PC-3 (cell line): ENCODE measurements around the gene MAGEF1.

Experiments
- EZH2 ChIP-seq: fragments of 300-600 bp; sonication (generic); IDR thresholded peaks from one replicate; pipeline ENCODE4 v1.6.1; 2017; ENCODE audit warnings: antibody characterized with exemption, mild to moderate bottlenecking, low read length; ENCODE audit not compliant: unreplicated experiment
- EZH2phosphoT487 ChIP-seq: fragments of 300-600 bp; sonication (generic); IDR thresholded peaks from 2 replicates; pipeline ENCODE4 v1.6.1; 2018; ENCODE audit warnings: mild to moderate bottlenecking, antibody characterized with exemption, low read length, borderline replicate concordance

DNA sequence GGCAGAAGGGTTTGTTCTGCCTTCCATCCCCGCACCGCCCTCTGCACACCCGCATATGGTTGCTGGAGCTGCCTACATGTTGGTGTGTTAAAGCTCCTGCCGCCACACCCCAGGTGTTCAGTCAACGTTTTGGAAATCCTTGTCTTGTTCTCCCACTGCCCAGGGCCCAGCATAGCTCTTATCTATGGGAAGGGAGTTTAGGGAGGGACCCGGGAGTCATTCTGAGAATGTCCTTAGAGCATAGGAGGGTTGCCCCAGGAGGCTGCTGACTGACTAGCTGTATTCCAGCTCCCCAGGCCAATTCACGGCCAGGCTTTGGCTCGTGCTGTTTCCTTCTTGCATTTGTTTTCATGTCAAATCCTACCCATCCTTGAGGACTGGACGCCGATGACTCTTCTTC lies 46.8 kb downstream of the MAGEF1 start:
- no peak for TF ChIP-seq EZH2phosphoT487
- no peak for TF ChIP-seq EZH2
